Measurements from ENCODE around the gene ALOX5. TPM values are rescaled to one million over a fixed set of nuclear protein-coding genes. Genes with fewer than 3 reads are reported as not detected.

ALOX5 gene
- total and polyA plus RNA-seq, 2 of the 4 experiments (the other 2 are of a cell fraction), result not detected

DNA sequence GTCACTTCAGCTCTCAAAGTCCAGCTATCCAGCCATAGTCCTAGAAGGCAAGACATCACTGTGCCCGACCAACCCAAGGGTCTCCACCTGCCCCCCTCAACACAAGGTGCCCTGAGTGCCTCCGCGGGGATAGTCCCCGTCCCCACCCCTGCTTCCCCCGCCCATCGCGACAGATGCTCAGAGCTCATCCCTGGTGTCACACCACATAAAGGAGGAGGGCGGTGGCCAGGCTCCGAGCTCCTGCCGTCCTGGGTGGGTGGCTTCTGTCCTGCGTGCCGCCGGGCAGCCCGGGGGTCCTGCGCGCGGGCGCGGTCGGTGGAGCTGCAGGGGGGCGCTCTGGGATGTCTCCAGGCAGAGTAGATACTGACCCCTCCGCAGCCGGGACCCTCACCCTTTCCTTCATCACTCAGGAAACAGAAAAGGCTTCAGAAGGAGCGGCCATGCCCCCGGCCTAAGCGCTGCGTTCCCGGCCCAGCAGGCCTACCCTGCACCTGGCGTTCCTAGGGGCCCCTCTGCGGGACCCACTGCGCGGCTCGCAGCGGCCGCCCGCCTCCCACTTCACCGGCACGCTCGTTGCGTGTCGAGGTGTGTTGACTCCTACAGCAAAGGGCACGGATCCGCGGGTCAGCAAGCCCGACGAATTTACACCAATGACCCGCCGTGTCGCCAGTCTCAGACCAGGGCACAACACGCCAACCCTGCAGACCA, 53.4 kb downstream of the ALOX5 start:
- no peak overlapping the region for H2BK5ac ChIP-seq (ENCODE audit: low read depth, low read length, poor library complexity, severe bottlenecking)
- H3K4me3 ChIP-seq (ENCODE audit: insufficient read depth, low read depth, low read length), result no peak overlapping the region
- no peak overlapping the region for H3K56ac ChIP-seq (ENCODE audit: extremely low read depth, insufficient read depth, low read length)
- in situ Hi-C loops (cut with MboI; ENCODE audit: low sequenced_read_pairs), result no loop called here
- H3K23ac ChIP-seq (ENCODE audit: low read depth, low read length), result no peak overlapping the region
- POLR2A ChIA-PET (ENCODE audit: unreplicated experiment), result no interaction called here
- ATAC-seq (ENCODE audit: low read depth) (no peak), DNase-seq (no peak)
- CTCF ChIA-PET, result no interaction called here
- no peaks in the 10 kb centered on the region for H3K9me3 ChIP-seq (ENCODE audit: control insufficient read depth, insufficient read depth, low read length)
- intact Hi-C loops (cut with micrococcal nuclease), result no loop called here
- no peak overlapping the region for H2BK120ac ChIP-seq (ENCODE audit: low read depth, low read length)
- dilution Hi-C loops (cut with HindIII; ENCODE audit: low sequenced_read_pairs, unreplicated experiment), result no loop called here
- H2AK9ac ChIP-seq (replicated peaks; ENCODE audit: low read depth, low read length, poor library complexity), result peak overlapping the region; percentile 15
- H3K27me3 ChIP-seq (ENCODE audit: control insufficient read depth, insufficient read depth, low read length), result peaks cover 60% of the 10 kb centered on the region
- H3K4ac ChIP-seq (ENCODE audit: low read depth, low read length), result no peak overlapping the region
- H3K79me1 ChIP-seq (ENCODE audit: low read depth in 1 of 2, low read length in 2 of 2), result no peaks in the 10 kb centered on the region
- no peak overlapping the region for H2BK15ac ChIP-seq (ENCODE audit: low read depth, low read length)
- H2AFZ ChIP-seq (replicated peaks; ENCODE audit: low read length, poor library complexity), result no peak overlapping the region
- H4K5ac ChIP-seq (ENCODE audit: low read depth, low read length), result no peak overlapping the region
- H2BK20ac ChIP-seq (ENCODE audit: low read depth, low read length), result no peak overlapping the region
- H3K14ac ChIP-seq (replicated peaks; ENCODE audit: low read depth, low read length), result no peak overlapping the region
- no peak overlapping the region for H3K27ac ChIP-seq (ENCODE audit: insufficient read depth, low read length)
- no peak overlapping the region for H4K8ac ChIP-seq (ENCODE audit: low read depth in 2 of 2, low read length in 2 of 2)
- no peaks in the 10 kb centered on the region for H3K9me1 ChIP-seq (ENCODE audit: insufficient read depth, low read length)
- TF ChIP-seq POLR2A (IDR thresholded peaks at IDR 0.05; ENCODE audit: low read depth, low read length), result no peak
- TF ChIP-seq SMC3 (IDR thresholded peaks at IDR 0.05; ENCODE audit: low read depth, low read length), result no peak
- TF ChIP-seq, protein P1, sequence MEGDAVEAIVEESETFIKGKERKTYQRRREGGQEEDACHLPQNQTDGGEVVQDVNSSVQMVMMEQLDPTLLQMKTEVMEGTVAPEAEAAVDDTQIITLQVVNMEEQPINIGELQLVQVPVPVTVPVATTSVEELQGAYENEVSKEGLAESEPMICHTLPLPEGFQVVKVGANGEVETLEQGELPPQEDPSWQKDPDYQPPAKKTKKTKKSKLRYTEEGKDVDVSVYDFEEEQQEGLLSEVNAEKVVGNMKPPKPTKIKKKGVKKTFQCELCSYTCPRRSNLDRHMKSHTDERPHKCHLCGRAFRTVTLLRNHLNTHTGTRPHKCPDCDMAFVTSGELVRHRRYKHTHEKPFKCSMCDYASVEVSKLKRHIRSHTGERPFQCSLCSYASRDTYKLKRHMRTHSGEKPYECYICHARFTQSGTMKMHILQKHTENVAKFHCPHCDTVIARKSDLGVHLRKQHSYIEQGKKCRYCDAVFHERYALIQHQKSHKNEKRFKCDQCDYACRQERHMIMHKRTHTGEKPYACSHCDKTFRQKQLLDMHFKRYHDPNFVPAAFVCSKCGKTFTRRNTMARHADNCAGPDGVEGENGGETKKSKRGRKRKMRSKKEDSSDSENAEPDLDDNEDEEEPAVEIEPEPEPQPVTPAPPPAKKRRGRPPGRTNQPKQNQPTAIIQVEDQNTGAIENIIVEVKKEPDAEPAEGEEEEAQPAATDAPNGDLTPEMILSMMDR (conservative IDR thresholded peaks at IDR 0.05; ENCODE audit: low read depth, low read length), result no peak
- no peak for TF ChIP-seq RFX5 (IDR thresholded peaks at IDR 0.05; ENCODE audit: low read depth, low read length)
- no peak for TF ChIP-seq MAZ (IDR thresholded peaks at IDR 0.05; ENCODE audit: borderline replicate concordance, low read depth, low read length)
- TF ChIP-seq BHLHE40 (IDR thresholded peaks at IDR 0.05; ENCODE audit: low read depth, low read length), result no peak
- no peak for TF ChIP-seq FOS (IDR thresholded peaks at IDR 0.05; ENCODE audit: low read depth, low read length)
- no peak for TF ChIP-seq RAD21 (IDR thresholded peaks at IDR 0.05; ENCODE audit: low read length)
- TF ChIP-seq, protein P2, sequence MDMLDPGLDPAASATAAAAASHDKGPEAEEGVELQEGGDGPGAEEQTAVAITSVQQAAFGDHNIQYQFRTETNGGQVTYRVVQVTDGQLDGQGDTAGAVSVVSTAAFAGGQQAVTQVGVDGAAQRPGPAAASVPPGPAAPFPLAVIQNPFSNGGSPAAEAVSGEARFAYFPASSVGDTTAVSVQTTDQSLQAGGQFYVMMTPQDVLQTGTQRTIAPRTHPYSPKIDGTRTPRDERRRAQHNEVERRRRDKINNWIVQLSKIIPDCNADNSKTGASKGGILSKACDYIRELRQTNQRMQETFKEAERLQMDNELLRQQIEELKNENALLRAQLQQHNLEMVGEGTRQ (IDR thresholded peaks at IDR 0.05; ENCODE audit: low read depth, low read length), result no peak
- no peak for TF ChIP-seq CEBPB (IDR thresholded peaks at IDR 0.05; ENCODE audit: low read depth, low read length)
- TF ChIP-seq NFE2L2 (IDR thresholded peaks at IDR 0.05; ENCODE audit: low read depth, low read length), result no peak
- TF ChIP-seq RCOR1 (IDR thresholded peaks at IDR 0.05; ENCODE audit: insufficient replicate concordance, low read length), result no peak
- no peaks in the 10 kb centered on the region for H3K4me1 ChIP-seq (ENCODE audit: control insufficient read depth, insufficient read depth, low read length)
- WGBS, 2 experiments (ENCODE audit: extremely low coverage in 2 of 2, insufficient read length in 1 of 2), result 7% methylated on average over 28 of the region's 50 CpGs; no CpG with 5 or more reads in 1 of the 2 experiments
- H4K91ac ChIP-seq (ENCODE audit: insufficient read depth, low read depth, low read length), result no peak overlapping the region
- no TSS peak for BruUV-seq (replicated peaks)
- H3K4me2 ChIP-seq (ENCODE audit: low read depth, low read length), result no peak overlapping the region
- no peaks in the 10 kb centered on the region for H3K36me3 ChIP-seq (ENCODE audit: control insufficient read depth, insufficient read depth, low read length)
- no peak overlapping the region for H3K9ac ChIP-seq (ENCODE audit: low read depth, low read length)
- no peaks in the 10 kb centered on the region for H4K20me1 ChIP-seq (ENCODE audit: insufficient read depth, low read length)
- H2AK5ac ChIP-seq (ENCODE audit: low read depth, low read length), result no peak overlapping the region
- H3K18ac ChIP-seq (ENCODE audit: low read depth, low read length), result no peak overlapping the region

Measured in IMR-90 (cell line).